Vagina (tissue), 2 donors: Measurements from ENCODE around the gene ESRRA. TPM values are rescaled to one million over a fixed set of nuclear protein-coding genes. Genes with fewer than 3 reads are reported as not detected.

ENCODE experiments used
- DNase-seq, 2 donors: peaks; one replicate each; pipeline ENCODE4 v3.0.0-alpha.2; 2017; ENCODE audit errors: extremely low spot score in 2 of 2
- H3K27ac ChIP-seq: fragments of 200-600 bp; sonication (generic); one replicate; pipeline ENCODE4 v1.5.1; 2019
- H3K27me3 ChIP-seq: fragments of 200-600 bp; sonication (generic); one replicate; pipeline ENCODE4 v1.5.1; 2019
- H3K36me3 ChIP-seq, 2 donors: fragments of 200-600 bp; sonication (generic); one replicate each; pipeline ENCODE4 v1.5.1; 2017 to 2019
- H3K4me1 ChIP-seq: fragments of 200-600 bp; sonication (generic); one replicate; pipeline ENCODE4 v1.5.1; 2019
- H3K4me3 ChIP-seq, 2 donors: fragments of 200-600 bp; sonication (generic); 1 replicate in 1 of 2; 2 replicates in 1 of 2; pipeline ENCODE4 v1.5.1; 2016 to 2019
- H3K9me3 ChIP-seq: fragments of 200-600 bp; sonication (generic); one replicate; pipeline ENCODE4 v1.5.1; 2019
- POLR2A ChIP-seq, 2 donors: fragments of 450-650 bp; IDR thresholded peaks; one replicate each; pipeline ENCODE4 v1.6.1; 2017; ENCODE audit warnings: antibody characterized with exemption in 2 of 2, mild to moderate bottlenecking in 2 of 2, moderate library complexity in 2 of 2
- POLR2AphosphoS5 ChIP-seq, 2 donors: sonication (generic); formaldehyde crosslinking; IDR thresholded peaks; one replicate each; pipeline ENCODE4 v1.9.0; 2017; ENCODE audit warnings: antibody characterized with exemption in 2 of 2, mild to moderate bottlenecking in 2 of 2, low read depth in 1 of 2; ENCODE audit not compliant: insufficient read depth in 1 of 2
- intact Hi-C: fragments of 100-400 bp; cut with DNase I; formaldehyde crosslinking; loops from one replicate; pipeline ENCODE4 v1.15.1; 2023
- microRNA-seq: library from miRNA; unstranded; fragments of <30 nt; microRNA quantifications from one replicate; pipeline ENCODE4, GENCODE V29; 2017; ENCODE audit warnings: borderline number of aligned reads, borderline replicate concordance
- small RNA-seq: library from RNA; depleted of rRNA; stranded (forward); fragments of <200 nt; gene quantifications from one replicate; pipeline ENCODE3, GENCODE V24; 2016
- total RNA-seq: library from RNA; depleted of rRNA; stranded (reverse); fragments of >200 nt; gene quantifications from one replicate; pipeline ENCODE4 v1.2.3, GENCODE V29; 2016
- TF ChIP-seq, protein P1 (sequence below), 3 experiments: fragments of 450-650 bp in 2 of 3; fragments of 200-600 bp in 1 of 3; sonication (generic) in 1 of 3; IDR thresholded peaks; one replicate each; pipeline ENCODE4 v1.5.1; 2017 to 2019; ENCODE audit warnings: antibody characterized with exemption in 3 of 3, mild to moderate bottlenecking in 2 of 3, moderate library complexity in 2 of 3

Gene ESRRA
- total RNA-seq, 1 donor from 2014 or later: 44.4 TPM

DNA sequence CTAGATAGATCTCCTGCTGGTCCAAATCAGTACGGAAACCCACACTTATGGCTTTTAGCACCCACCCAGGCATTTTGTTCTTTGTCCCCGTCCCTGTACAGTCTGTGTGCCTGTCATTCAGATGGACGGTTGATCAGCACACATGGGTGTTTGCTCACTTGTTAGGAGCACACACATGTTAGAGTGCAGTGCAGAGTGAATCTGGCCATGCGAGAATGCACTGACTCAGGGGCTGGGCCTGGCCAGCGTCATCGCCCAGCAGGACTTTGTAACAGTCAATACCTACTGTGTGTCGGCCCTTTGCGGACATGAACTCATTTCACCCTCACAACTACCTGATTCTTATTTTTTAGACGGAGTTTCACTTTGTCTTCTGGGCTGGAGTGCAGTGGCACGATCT, 57.0 kb downstream of the ESRRA start:
- Histone ChIP-seq H3K4me1 (peaks cover 29% of the 10 kb centered on the region), H3K9me3 (no peaks in the 10 kb centered on the region), H3K27ac (no peak overlapping the region), H3K27me3 (no peaks in the 10 kb centered on the region), H3K36me3 (peaks cover 0 to 57% of the 10 kb centered on the region in 2 donors), H3K4me3 (no peak overlapping the region)
- TF ChIP-seq POLR2AphosphoS5 (IDR thresholded peaks at IDR 0.05; ENCODE audit: insufficient read depth in 1 of 2, low read depth in 1 of 2) (no peak), POLR2A (IDR thresholded peaks at IDR 0.05) (no peak)
- TF ChIP-seq, protein P1, sequence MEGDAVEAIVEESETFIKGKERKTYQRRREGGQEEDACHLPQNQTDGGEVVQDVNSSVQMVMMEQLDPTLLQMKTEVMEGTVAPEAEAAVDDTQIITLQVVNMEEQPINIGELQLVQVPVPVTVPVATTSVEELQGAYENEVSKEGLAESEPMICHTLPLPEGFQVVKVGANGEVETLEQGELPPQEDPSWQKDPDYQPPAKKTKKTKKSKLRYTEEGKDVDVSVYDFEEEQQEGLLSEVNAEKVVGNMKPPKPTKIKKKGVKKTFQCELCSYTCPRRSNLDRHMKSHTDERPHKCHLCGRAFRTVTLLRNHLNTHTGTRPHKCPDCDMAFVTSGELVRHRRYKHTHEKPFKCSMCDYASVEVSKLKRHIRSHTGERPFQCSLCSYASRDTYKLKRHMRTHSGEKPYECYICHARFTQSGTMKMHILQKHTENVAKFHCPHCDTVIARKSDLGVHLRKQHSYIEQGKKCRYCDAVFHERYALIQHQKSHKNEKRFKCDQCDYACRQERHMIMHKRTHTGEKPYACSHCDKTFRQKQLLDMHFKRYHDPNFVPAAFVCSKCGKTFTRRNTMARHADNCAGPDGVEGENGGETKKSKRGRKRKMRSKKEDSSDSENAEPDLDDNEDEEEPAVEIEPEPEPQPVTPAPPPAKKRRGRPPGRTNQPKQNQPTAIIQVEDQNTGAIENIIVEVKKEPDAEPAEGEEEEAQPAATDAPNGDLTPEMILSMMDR (IDR thresholded peaks at IDR 0.05): no peak
- DNase-seq: no peak
- intact Hi-C loops: no loop called here

DNA sequence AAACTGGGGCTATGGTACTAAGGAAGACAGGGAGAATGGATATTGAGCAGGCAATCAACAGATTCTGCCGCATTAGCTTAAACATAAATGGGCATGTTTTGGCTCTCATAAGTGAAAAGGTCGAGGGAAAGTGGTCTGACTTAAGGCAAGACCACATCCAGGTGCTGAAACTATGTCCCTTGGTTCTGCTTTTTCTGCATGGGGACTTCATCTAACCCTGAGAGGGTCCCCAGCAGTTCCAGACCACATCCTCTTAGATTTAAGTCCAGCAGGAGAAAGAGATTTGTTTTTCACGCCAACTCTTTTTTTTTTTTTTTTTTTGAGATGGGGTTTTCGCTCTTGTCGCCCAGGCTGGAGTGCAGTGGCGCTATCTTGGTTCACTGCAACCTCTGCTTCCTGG, 59.1 kb downstream of the ESRRA start:
- TF ChIP-seq, protein P1 (IDR thresholded peaks at IDR 0.05): no peak
- TF ChIP-seq POLR2AphosphoS5 (IDR thresholded peaks at IDR 0.05; ENCODE audit: insufficient read depth in 1 of 2, low read depth in 1 of 2): no peak
- TF ChIP-seq POLR2A (IDR thresholded peaks at IDR 0.05): no peak
- intact Hi-C loops: no loop called here
- H3K4me1 ChIP-seq: peaks cover 11% of the 10 kb centered on the region
- no peak overlapping the region for H3K27ac ChIP-seq
- peaks cover 0 to 74% of the 10 kb centered on the region in 2 donors for H3K36me3 ChIP-seq
- H3K4me3 ChIP-seq: no peak overlapping the region
- no peak for DNase-seq
- no peaks in the 10 kb centered on the region for H3K27me3 ChIP-seq
- no peaks in the 10 kb centered on the region for H3K9me3 ChIP-seq

DNA sequence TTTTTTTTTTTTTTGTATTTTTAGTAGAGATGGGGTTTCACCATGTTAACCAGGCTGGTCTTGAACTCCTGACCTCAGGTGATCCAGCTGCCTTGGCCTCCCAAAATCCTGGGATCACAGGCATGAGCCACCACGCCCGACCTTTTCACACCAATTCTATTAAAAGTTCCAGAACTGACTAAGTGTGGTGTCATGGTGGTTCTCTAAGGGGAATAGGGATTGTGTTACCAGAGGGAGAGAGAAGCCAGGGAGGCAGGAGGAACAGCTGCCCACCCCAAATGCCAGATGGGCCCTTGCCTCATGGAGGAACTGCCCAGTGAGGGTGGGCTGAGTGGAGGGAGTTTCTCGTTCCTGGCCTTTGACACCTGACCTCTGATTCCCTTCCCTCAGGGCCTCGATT, 59.6 kb downstream of the ESRRA start:
- no peak for DNase-seq
- TF ChIP-seq, protein P1 (IDR thresholded peaks at IDR 0.05): no peak
- no peak for TF ChIP-seq POLR2A (IDR thresholded peaks at IDR 0.05)
- no peak for TF ChIP-seq POLR2AphosphoS5 (IDR thresholded peaks at IDR 0.05; ENCODE audit: insufficient read depth in 1 of 2, low read depth in 1 of 2)
- Histone ChIP-seq H3K36me3 (peaks cover 0 to 79% of the 10 kb centered on the region in 2 donors), H3K27me3 (no peaks in the 10 kb centered on the region), H3K9me3 (no peaks in the 10 kb centered on the region), H3K27ac (no peak overlapping the region), H3K4me1 (peaks cover 6% of the 10 kb centered on the region), H3K4me3 (no peak overlapping the region)
- intact Hi-C loops: no loop called here

Small RNA genes within 50 kb of the gene (microRNA-seq; reads per million reads assigned to microRNA genes)
- not detected for gene MIR7155

Small RNA genes within 50 kb of the gene (small RNA-seq; reads per million reads assigned to genes)
- gene MIR7155 (not detected), gene RF00019 (not detected)

Other genes starting within 250 kb of the ESRRA start
- gene MACROD1, start 139.4 kb upstream of the ESRRA start, total RNA-seq: 61.4 TPM
- 91.3 TPM for gene STIP1, start 119.4 kb upstream of the ESRRA start, total RNA-seq
- gene FERMT3, start 98.8 kb upstream of the ESRRA start, total RNA-seq: 24.3 TPM
- 27.7 TPM for gene TRPT1, start 79.3 kb upstream of the ESRRA start, total RNA-seq
- gene NUDT22, start 79.2 kb upstream of the ESRRA start, total RNA-seq: 38.8 TPM
- 43.7 TPM for gene DNAJC4, start 75.0 kb upstream of the ESRRA start, total RNA-seq
- 44.9 TPM for gene VEGFB, start 70.9 kb upstream of the ESRRA start, total RNA-seq
- gene FKBP2, start 64.4 kb upstream of the ESRRA start, total RNA-seq: 66.0 TPM
- gene PPP1R14B, start 58.6 kb upstream of the ESRRA start, total RNA-seq: 85.2 TPM
- 33.1 TPM for gene PLCB3, start 54.0 kb upstream of the ESRRA start, total RNA-seq
- gene BAD, start 20.9 kb upstream of the ESRRA start, total RNA-seq: 83.5 TPM
- 20.6 TPM for gene GPR137, start 19.7 kb upstream of the ESRRA start, total RNA-seq
- 0.98 TPM for gene KCNK4, start 14.2 kb upstream of the ESRRA start, total RNA-seq
- gene CATSPERZ, start 5.2 kb upstream of the ESRRA start, total RNA-seq: not detected
- 195 TPM for gene TRMT112, start 12.0 kb downstream of the ESRRA start, total RNA-seq
- gene PRDX5, start 12.6 kb downstream of the ESRRA start, total RNA-seq: 229 TPM
- gene CCDC88B, start 34.7 kb downstream of the ESRRA start, total RNA-seq: 7.9 TPM
- 39.3 TPM for gene RPS6KA4, start 53.6 kb downstream of the ESRRA start, total RNA-seq